Uterus (tissue), 2 donors: ENCODE results near the gene LDLRAD1.

Source experiments
- POLR2A ChIP-seq, 2 donors: fragments of 450-650 bp; IDR thresholded peaks; one replicate each; pipeline ENCODE4 v1.6.1; 2016; ENCODE audit warnings: antibody characterized with exemption in 2 of 2, mild to moderate bottlenecking in 1 of 2, moderate library complexity in 1 of 2
- TF ChIP-seq, protein P1 (sequence below), 4 experiments: fragments of 200-600 bp in 2 of 4; fragments of 450-650 bp in 2 of 4; sonication (generic) in 2 of 4; IDR thresholded peaks; one replicate each; pipeline ENCODE4 v1.5.1; 2016 to 2019; ENCODE audit warnings: antibody characterized with exemption in 4 of 4, mild to moderate bottlenecking in 2 of 4, moderate library complexity in 1 of 4

DNA sequence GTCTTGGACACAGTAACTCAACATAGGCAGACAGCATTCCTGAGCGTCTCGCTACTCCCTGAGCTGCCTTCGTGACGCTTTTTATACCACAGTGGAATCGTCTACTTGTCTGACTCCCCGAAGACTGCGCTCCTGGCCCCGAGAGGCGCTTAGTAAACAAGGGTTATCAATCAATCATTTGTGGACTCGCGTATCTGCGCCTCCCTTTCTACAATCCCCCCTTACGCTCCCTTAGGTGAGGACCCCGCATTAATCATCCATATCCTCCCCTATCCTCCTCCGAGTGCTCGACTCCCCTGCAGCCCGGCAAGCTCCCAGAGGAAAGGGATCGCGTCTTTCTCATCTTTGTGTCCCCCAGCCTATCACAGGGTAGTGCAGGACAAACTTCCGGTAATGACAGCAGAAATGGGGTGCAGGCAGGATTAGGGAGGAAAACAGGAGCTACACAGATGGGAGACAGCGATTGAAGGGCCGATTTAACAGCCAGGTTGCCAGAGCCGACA lies 34.5 kb upstream of the LDLRAD1 start:
- TF ChIP-seq, protein P1, sequence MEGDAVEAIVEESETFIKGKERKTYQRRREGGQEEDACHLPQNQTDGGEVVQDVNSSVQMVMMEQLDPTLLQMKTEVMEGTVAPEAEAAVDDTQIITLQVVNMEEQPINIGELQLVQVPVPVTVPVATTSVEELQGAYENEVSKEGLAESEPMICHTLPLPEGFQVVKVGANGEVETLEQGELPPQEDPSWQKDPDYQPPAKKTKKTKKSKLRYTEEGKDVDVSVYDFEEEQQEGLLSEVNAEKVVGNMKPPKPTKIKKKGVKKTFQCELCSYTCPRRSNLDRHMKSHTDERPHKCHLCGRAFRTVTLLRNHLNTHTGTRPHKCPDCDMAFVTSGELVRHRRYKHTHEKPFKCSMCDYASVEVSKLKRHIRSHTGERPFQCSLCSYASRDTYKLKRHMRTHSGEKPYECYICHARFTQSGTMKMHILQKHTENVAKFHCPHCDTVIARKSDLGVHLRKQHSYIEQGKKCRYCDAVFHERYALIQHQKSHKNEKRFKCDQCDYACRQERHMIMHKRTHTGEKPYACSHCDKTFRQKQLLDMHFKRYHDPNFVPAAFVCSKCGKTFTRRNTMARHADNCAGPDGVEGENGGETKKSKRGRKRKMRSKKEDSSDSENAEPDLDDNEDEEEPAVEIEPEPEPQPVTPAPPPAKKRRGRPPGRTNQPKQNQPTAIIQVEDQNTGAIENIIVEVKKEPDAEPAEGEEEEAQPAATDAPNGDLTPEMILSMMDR (IDR thresholded peaks at IDR 0.05), result no peak
- TF ChIP-seq POLR2A (IDR thresholded peaks at IDR 0.05), result no peak
